ENCODE measurements around the gene MCC. TPM values are rescaled to one million over a fixed set of nuclear protein-coding genes. Genes with fewer than 3 reads are reported as not detected.

MCC gene
- total and polyA plus RNA-seq, 2 of the 4 experiments (the other 2 are of a cell fraction) = 5.0 to 20.6 TPM

DNA sequence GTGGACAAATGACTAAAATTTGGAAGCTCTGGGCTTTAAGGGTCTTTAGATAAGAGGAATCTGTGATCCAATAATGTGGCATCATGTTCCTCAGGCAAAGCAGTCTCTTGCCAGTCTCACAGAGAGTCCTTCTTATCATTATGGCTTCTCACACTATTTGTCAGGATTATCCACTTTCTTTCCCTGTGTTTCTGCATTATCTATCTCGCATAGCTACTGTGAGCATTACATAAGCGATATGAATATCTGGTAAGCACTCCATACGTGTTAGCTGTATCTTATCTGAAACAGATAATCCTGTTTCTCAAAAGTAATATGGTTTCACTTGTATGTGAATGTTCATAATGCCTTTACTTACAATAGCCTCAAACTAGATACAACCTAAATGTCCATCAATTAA lies 9.6 kb downstream of the MCC start:
- ChIA-PET POLR2A (ENCODE audit: unreplicated experiment) (no interaction called here), CTCF (no interaction called here)
- Histone ChIP-seq H2BK120ac (ENCODE audit: low read depth, low read length) (no peak overlapping the region), H3K23ac (ENCODE audit: low read depth, low read length) (no peak overlapping the region), H2BK20ac (ENCODE audit: low read depth, low read length) (no peak overlapping the region), H2AFZ (replicated peaks; ENCODE audit: low read length, poor library complexity) (no peak overlapping the region), H3K14ac (replicated peaks; ENCODE audit: low read depth, low read length) (no peak overlapping the region), H3K18ac (ENCODE audit: low read depth, low read length) (no peak overlapping the region), H2BK5ac (ENCODE audit: low read depth, low read length, poor library complexity, severe bottlenecking) (no peak overlapping the region), H3K79me1 (ENCODE audit: low read depth in 1 of 2, low read length in 2 of 2) (no peaks in the 10 kb centered on the region), H2AK5ac (ENCODE audit: low read depth, low read length) (no peak overlapping the region), H3K27ac (ENCODE audit: insufficient read depth, low read length) (no peak overlapping the region), H2BK15ac (ENCODE audit: low read depth, low read length) (no peak overlapping the region), H4K20me1 (ENCODE audit: insufficient read depth, low read length) (no peaks in the 10 kb centered on the region), H3K27me3 (ENCODE audit: control insufficient read depth, insufficient read depth, low read length) (no peaks in the 10 kb centered on the region), H4K5ac (ENCODE audit: low read depth, low read length) (no peak overlapping the region), H3K4me2 (ENCODE audit: low read depth, low read length) (no peak overlapping the region), H3K9me1 (ENCODE audit: insufficient read depth, low read length) (no peaks in the 10 kb centered on the region; the same call in 1 of the 2 replicates), H3K36me3 (ENCODE audit: control insufficient read depth, insufficient read depth, low read length) (no peaks in the 10 kb centered on the region), H4K8ac (ENCODE audit: low read depth in 2 of 2, low read length in 2 of 2) (no peak overlapping the region), H3K56ac (ENCODE audit: extremely low read depth, insufficient read depth, low read length) (no peak overlapping the region), H3K9ac (ENCODE audit: low read depth, low read length) (no peak overlapping the region), H3K4me3 (ENCODE audit: insufficient read depth, low read depth, low read length) (no peak overlapping the region), H3K4ac (ENCODE audit: low read depth, low read length) (no peak overlapping the region), H3K4me1 (ENCODE audit: control insufficient read depth, insufficient read depth, low read length) (no peaks in the 10 kb centered on the region), H3K9me3 (ENCODE audit: control insufficient read depth, insufficient read depth, low read length) (no peaks in the 10 kb centered on the region), H4K91ac (ENCODE audit: insufficient read depth, low read depth, low read length) (no peak overlapping the region), H2AK9ac (replicated peaks; ENCODE audit: low read depth, low read length, poor library complexity) (no peak overlapping the region)
- BruUV-seq (replicated peaks) = no TSS peak
- intact Hi-C loops (cut with micrococcal nuclease) (no loop called here), in situ Hi-C loops (cut with MboI; ENCODE audit: low sequenced_read_pairs) (no loop called here), dilution Hi-C loops (cut with HindIII; ENCODE audit: low sequenced_read_pairs, unreplicated experiment) (no loop called here)
- TF ChIP-seq CTCF (conservative IDR thresholded peaks at IDR 0.05; ENCODE audit: low read depth, low read length) = no peak
- no peak for TF ChIP-seq RFX5 (IDR thresholded peaks at IDR 0.05; ENCODE audit: low read depth, low read length)
- no peak for TF ChIP-seq POLR2A (IDR thresholded peaks at IDR 0.05; ENCODE audit: low read depth, low read length)
- no peak for TF ChIP-seq CEBPB (IDR thresholded peaks at IDR 0.05; ENCODE audit: low read depth, low read length)
- TF ChIP-seq, protein P1, sequence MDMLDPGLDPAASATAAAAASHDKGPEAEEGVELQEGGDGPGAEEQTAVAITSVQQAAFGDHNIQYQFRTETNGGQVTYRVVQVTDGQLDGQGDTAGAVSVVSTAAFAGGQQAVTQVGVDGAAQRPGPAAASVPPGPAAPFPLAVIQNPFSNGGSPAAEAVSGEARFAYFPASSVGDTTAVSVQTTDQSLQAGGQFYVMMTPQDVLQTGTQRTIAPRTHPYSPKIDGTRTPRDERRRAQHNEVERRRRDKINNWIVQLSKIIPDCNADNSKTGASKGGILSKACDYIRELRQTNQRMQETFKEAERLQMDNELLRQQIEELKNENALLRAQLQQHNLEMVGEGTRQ (IDR thresholded peaks at IDR 0.05; ENCODE audit: low read depth, low read length) = no peak
- no peak for TF ChIP-seq MAZ (IDR thresholded peaks at IDR 0.05; ENCODE audit: borderline replicate concordance, low read depth, low read length)
- no peak for TF ChIP-seq MXI1 (IDR thresholded peaks at IDR 0.05; ENCODE audit: borderline replicate concordance, low read depth, low read length)
- TF ChIP-seq FOS (IDR thresholded peaks at IDR 0.05; ENCODE audit: low read depth, low read length) = no peak
- TF ChIP-seq MAFK (IDR thresholded peaks at IDR 0.05; ENCODE audit: low read depth, low read length) = no peak
- DNase-seq (no peak), ATAC-seq (ENCODE audit: low read depth) (no peak)
- no CpG with 5 or more reads among the region's 3 CpGs for WGBS, 2 experiments (ENCODE audit: extremely low coverage in 2 of 2, insufficient read length in 1 of 2)
